Smooth muscle cell (in vitro differentiated cells): ENCODE measurements around the gene MAL. TPM values are rescaled to one million over a fixed set of nuclear protein-coding genes. Genes with fewer than 3 reads are reported as not detected.

ENCODE experiments used
- DNase-seq: peaks from one replicate; lab custom pipeline; 2025; ENCODE audit not compliant: unreplicated experiment; lab: John Stamatoyannopoulos, UW
- H2AFZ ChIP-seq: fragments of 200-600 bp; sonication (generic); 2 replicates; pipeline ENCODE4 v1.6.0; 2016; ENCODE audit warnings: antibody characterized with exemption, low read depth, mild to moderate bottlenecking
- H3F3A ChIP-seq: fragments of 200-600 bp; sonication (generic); 2 replicates; pipeline ENCODE4 v1.6.0; 2017; ENCODE audit warnings: antibody characterized with exemption, low read depth
- H3K27ac ChIP-seq: fragments of 200-600 bp; sonication (generic); 2 replicates; pipeline ENCODE4 v1.5.1; 2016; ENCODE audit warnings: low read depth, mild to moderate bottlenecking
- H3K27me3 ChIP-seq: fragments of 200-600 bp; sonication (generic); 2 replicates; pipeline ENCODE4 v1.6.1; 2016; ENCODE audit warnings: low read depth, mild to moderate bottlenecking
- H3K36me3 ChIP-seq: fragments of 200-600 bp; sonication (generic); 2 replicates; pipeline ENCODE4 v1.5.1; 2016; ENCODE audit warnings: low read depth
- H3K4me1 ChIP-seq: fragments of 200-600 bp; sonication (generic); 2 replicates; pipeline ENCODE4 v1.5.1; 2016; ENCODE audit warnings: low read depth
- H3K4me2 ChIP-seq: fragments of 200-600 bp; sonication (generic); 2 replicates; pipeline ENCODE4 v1.6.0; 2016; ENCODE audit warnings: mild to moderate bottlenecking
- H3K4me3 ChIP-seq: fragments of 200-600 bp; sonication (generic); 2 replicates; pipeline ENCODE4 v1.5.1; 2016; ENCODE audit warnings: mild to moderate bottlenecking
- H3K79me2 ChIP-seq: fragments of 200-600 bp; sonication (generic); 2 replicates; pipeline ENCODE4 v1.6.0; 2016; ENCODE audit warnings: low read depth, mild to moderate bottlenecking
- H3K9ac ChIP-seq: fragments of 200-600 bp; sonication (generic); 2 replicates; pipeline ENCODE4 v1.6.0; 2016; ENCODE audit warnings: low read depth
- H3K9me3 ChIP-seq: fragments of 200-600 bp; sonication (generic); replicated peaks from 2 replicates; pipeline ENCODE4 v1.5.1; 2016; ENCODE audit warnings: low read depth
- H4K20me1 ChIP-seq: fragments of 200-600 bp; sonication (generic); 2 replicates; pipeline ENCODE4 v1.6.0; 2016; ENCODE audit warnings: low read depth
- WGBS: methylation state at CpG from one replicate; pipeline ENCODE4 v1.1.7; 2016; ENCODE audit warnings: low lambda C conversion rate; 5-methylcytosine and 5-hydroxymethylcytosine counted together
- polyA plus RNA-seq: library from polyadenylated mRNA; unstranded; fragments of >200 nt; fragmentation: Nextera tagmentation; extraction: Ambion mirVana; gene quantifications from 2 replicates; pipeline ENCODE4 v1.2.1, GENCODE V29; 2016
- total RNA-seq: library from RNA; depleted of rRNA; stranded (reverse); fragments of >200 nt; gene quantifications from 2 replicates; pipeline ENCODE4 v1.2.3, GENCODE V29; 2014
- TF ChIP-seq, protein P1 (sequence below): fragments of 200-600 bp; sonication (generic); IDR thresholded peaks from 2 replicates; pipeline ENCODE4 v1.5.1; 2017; ENCODE audit warnings: borderline replicate concordance, mild to moderate bottlenecking, antibody characterized with exemption; ENCODE audit not compliant: insufficient read depth, poor library complexity, severe bottlenecking

Gene MAL
- total and polyA plus RNA-seq, 2 experiments from 2014 or later, result not detected

DNA sequence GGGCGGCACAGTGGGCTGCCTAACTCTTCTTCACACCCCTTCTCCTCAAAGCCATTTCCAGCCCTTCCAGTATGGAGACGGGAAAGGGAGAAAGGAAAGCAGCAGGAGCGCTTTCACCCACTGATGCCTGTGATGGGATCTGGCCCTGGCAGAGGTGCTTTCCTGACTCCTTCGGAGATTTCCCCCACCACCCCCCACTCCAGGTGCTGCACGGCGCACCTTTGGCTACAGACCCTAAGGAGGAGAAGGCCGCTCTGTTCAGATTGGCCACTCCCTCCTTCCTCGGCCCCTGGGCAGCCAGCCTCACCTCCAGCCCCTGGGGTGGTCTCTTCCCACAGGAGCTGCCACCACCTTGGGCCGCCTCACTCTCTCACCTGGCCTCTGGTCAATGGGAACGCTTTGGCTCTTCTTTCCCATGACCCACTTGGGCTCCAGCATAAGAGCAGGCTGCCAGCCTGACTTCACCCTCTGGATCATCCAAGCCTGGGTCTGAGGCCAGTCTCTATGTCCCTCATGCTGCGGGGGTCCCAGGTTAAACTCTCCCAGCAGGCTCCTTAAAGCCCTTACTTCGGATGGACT, 18.4 kb upstream of the MAL start:
- Histone ChIP-seq H3K4me1 (no peaks in the 10 kb centered on the region), H3K4me2 (no peak overlapping the region), H3K27ac (no peak overlapping the region), H3K27me3 (no peaks in the 10 kb centered on the region), H4K20me1 (no peaks in the 10 kb centered on the region), H3K9ac (no peak overlapping the region), H3K4me3 (no peak overlapping the region), H3F3A (no peaks in the 10 kb centered on the region), H3K79me2 (no peaks in the 10 kb centered on the region), H3K9me3 (no peaks in the 10 kb centered on the region), H3K36me3 (no peaks in the 10 kb centered on the region), H2AFZ (no peak overlapping the region)
- no peak for DNase-seq
- whole genome bisulfite sequencing, result 75% methylated on average over 12 of the region's 12 CpGs
- TF ChIP-seq, protein P1, sequence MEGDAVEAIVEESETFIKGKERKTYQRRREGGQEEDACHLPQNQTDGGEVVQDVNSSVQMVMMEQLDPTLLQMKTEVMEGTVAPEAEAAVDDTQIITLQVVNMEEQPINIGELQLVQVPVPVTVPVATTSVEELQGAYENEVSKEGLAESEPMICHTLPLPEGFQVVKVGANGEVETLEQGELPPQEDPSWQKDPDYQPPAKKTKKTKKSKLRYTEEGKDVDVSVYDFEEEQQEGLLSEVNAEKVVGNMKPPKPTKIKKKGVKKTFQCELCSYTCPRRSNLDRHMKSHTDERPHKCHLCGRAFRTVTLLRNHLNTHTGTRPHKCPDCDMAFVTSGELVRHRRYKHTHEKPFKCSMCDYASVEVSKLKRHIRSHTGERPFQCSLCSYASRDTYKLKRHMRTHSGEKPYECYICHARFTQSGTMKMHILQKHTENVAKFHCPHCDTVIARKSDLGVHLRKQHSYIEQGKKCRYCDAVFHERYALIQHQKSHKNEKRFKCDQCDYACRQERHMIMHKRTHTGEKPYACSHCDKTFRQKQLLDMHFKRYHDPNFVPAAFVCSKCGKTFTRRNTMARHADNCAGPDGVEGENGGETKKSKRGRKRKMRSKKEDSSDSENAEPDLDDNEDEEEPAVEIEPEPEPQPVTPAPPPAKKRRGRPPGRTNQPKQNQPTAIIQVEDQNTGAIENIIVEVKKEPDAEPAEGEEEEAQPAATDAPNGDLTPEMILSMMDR, result no peak

DNA sequence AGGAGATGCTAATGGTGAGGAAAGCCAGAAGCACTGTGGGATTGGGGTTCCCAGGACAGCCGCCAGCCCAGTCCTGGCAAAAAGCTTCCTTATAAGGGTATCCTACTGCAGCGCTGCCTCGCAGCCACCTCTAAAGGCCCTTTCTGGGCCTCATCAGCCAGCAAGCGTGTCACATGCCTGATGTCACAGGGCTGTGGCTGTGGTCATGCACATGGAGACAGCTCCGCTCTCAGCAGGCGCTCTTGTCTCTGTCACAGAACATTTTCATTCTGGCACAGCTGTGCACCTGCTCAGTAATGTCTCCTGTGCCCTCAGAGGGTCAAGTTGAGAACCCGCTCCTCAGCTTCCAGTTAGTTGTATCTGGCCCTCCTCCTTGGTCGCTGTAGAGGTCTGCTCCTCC, 17.7 kb upstream of the MAL start:
- no peak for DNase-seq
- H3K9me3 ChIP-seq, result no peaks in the 10 kb centered on the region
- WGBS, result 81% methylated on average over 6 of the region's 8 CpGs
- no peak overlapping the region for H3K4me3 ChIP-seq
- no peaks in the 10 kb centered on the region for H3K4me1 ChIP-seq
- no peaks in the 10 kb centered on the region for H3K36me3 ChIP-seq
- no peaks in the 10 kb centered on the region for H4K20me1 ChIP-seq
- no peak overlapping the region for H3K4me2 ChIP-seq
- H3K79me2 ChIP-seq, result no peaks in the 10 kb centered on the region
- H3K9ac ChIP-seq, result no peak overlapping the region
- H2AFZ ChIP-seq, result no peak overlapping the region
- no peaks in the 10 kb centered on the region for H3K27me3 ChIP-seq
- no peaks in the 10 kb centered on the region for H3F3A ChIP-seq
- no peak overlapping the region for H3K27ac ChIP-seq
- TF ChIP-seq, protein P1, result no peak

DNA sequence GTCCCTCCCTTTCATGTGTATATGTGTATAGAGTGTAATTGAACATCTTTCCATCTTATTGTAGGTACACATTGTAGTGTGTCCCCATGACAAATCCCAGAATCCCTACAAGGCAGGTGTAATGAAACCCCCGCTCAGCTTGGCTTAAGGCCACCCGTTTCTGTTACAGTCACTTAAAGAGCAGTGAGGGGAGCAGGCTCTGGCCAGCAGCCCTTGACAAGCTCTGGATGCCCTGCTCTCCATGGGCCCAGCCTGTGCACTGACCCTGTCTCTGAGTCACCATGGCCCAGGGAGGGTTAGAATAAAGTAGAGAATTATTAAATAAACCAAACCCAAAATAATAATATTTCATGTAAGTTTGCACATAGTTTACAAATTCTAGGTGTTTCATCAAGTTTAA, 17.2 kb upstream of the MAL start:
- Histone ChIP-seq H3K4me3 (no peak overlapping the region), H3K27ac (no peak overlapping the region), H3K36me3 (no peaks in the 10 kb centered on the region), H3K9me3 (no peaks in the 10 kb centered on the region), H3K4me2 (no peak overlapping the region), H3K27me3 (no peaks in the 10 kb centered on the region), H3F3A (no peaks in the 10 kb centered on the region), H2AFZ (no peak overlapping the region), H3K79me2 (no peaks in the 10 kb centered on the region), H4K20me1 (no peaks in the 10 kb centered on the region), H3K9ac (no peak overlapping the region), H3K4me1 (no peaks in the 10 kb centered on the region)
- 86% methylated on average over 2 of the region's 2 CpGs for WGBS
- DNase-seq, result no peak
- TF ChIP-seq, protein P1, result no peak

DNA sequence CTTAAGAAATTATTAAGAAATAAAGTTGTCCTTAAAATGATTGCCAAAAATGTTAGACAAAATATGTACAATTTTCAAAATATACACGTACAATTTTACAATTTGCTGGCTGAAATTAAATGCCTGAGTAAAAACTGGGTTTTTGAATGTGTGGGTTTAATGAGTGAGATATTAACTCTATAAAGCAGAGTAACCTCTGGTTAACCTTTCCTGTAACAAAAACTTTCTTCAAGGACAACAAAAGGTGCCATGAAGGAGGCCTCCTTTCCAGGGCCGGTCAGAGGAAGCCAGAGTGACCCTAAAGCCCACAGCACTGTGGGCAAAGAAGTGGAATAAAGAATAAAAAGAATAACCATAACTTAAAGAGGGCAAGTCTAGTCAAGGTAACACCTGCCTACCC, 16.5 kb upstream of the MAL start:
- H3K36me3 ChIP-seq, result no peaks in the 10 kb centered on the region
- no peak overlapping the region for H3K4me2 ChIP-seq
- no peaks in the 10 kb centered on the region for H3K79me2 ChIP-seq
- no peak for DNase-seq
- H3K4me1 ChIP-seq, result no peaks in the 10 kb centered on the region
- no peaks in the 10 kb centered on the region for H3K27me3 ChIP-seq
- no peak overlapping the region for H3K27ac ChIP-seq
- TF ChIP-seq, protein P1, result no peak
- no peak overlapping the region for H3K9ac ChIP-seq
- WGBS, result 55% methylated on average over 2 of the region's 2 CpGs
- no peaks in the 10 kb centered on the region for H3F3A ChIP-seq
- H4K20me1 ChIP-seq, result no peaks in the 10 kb centered on the region
- H2AFZ ChIP-seq, result no peak overlapping the region
- no peaks in the 10 kb centered on the region for H3K9me3 ChIP-seq
- H3K4me3 ChIP-seq, result no peak overlapping the region
